ENCODE results near the gene PGAM2.

GRCh38 chr7:44078521-44078920 is 13.2 kb upstream of the PGAM2 start:
- TF ChIP-seq CTCF (IDR thresholded peaks at IDR 0.05): no peak
- no peak for TF ChIP-seq POLR2A (IDR thresholded peaks at IDR 0.05)
- TF ChIP-seq POLR2AphosphoS5 (IDR thresholded peaks at IDR 0.05): no peak

Measured in breast epithelium (tissue), 3 donors.